GM18867 (cell line): ENCODE data around the gene PRRX2.

Experiments used
- ATAC-seq: cut with Tn5 transposase; IDR thresholded peaks from one replicate; pipeline ENCODE4 v1.9.1; 2021; ENCODE audit warnings: mild to moderate bottlenecking, moderate library complexity; ENCODE audit not compliant: unreplicated experiment

Gene PRRX2

DNA sequence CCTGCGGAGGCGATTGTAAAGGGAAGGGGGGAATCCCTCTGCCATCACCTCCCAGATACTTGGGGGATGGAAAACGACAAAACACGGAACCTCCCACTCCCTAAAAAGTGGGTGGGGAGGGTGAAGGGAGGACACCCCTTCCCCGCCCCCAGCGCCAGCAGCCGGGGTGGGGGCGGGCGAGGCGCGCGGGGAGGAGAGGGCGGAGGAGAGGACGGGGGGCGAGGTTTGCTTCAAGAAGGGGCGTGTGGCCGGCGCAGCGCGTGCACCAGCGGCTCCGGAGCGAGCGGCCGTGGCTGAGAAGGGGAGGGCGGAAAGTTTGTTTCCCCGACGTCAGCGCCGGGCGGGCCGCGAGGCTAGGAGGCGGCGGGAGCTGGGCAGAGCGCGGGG, at the start of gene PRRX2:
Gene PRRX2, plus strand, starts transcription at position 259 of the 387 bp plus-strand sequence. CDS start 221 bp downstream, outside the sequence.
- no peak for ATAC-seq

GRCh38 chr9:129617167-129617566, 48.3 kb upstream of the PRRX2 start:
- ATAC-seq = no peak

GRCh38 chr9:129619787-129620668, 45.4 kb upstream of the PRRX2 start:
- no peak for ATAC-seq

DNA sequence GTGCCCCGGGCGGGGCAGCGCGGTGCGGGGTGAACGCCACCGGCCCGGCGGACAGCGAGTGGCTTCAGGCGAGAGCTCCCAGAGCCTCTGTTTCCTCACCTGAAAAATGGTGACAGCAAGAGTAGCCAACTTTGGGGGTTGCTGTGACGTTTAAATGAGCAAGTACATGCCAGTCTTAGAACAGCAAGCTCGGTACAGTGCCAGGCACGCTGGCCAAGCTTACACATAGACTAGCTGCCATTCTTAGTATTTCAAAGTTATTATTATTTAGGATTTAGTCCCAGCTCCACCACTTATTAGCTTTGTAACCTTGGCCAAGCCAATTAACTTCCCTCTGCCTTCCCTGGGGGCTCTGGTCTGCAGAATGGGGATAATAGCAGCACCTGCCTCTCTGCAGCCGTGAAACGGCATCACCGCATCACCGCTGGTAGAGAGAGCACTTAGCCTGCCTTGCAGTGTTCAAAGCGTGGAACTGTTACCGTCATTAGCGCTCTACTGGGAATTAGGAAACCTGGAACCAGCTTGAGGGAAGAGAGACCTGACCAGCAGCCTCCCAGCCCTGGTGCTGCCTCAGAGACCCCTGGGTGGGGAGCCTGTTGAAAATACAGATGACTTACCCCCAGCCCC, 44.7 kb upstream of the PRRX2 start, which contains the start of gene C9orf50:
Gene C9orf50, minus strand, starts transcription at position 433 of the 627 bp plus-strand sequence. CDS start 527 bp downstream, outside the sequence.
- no peak for ATAC-seq

- no peak for ATAC-seq
These were observed 42.1 kb upstream of the PRRX2 start for GRCh38 chr9:129623331-129623730.

- no peak for ATAC-seq
These were observed 41.2 kb upstream of the PRRX2 start for GRCh38 chr9:129624168-129624759.

DNA sequence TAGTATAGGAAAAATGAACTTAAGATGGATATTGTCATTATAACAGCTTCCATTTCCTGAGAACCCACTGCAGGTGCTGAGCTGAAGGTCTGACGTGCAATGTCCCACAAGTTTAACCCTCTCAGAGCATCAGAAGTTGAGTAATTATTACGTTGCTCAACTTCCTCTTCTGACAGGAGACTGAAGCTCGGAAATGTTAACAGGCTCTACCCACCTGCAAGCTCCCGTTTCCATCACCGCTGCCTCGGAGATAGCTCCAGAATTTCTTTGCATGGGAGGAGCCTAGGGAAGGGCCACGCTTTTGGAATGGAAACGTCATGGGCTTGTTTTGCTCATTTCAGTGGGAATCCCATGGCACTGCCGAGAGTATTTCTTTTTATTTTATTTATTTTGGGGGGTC, 40.5 kb upstream of the PRRX2 start:
- ATAC-seq = no peak

DNA sequence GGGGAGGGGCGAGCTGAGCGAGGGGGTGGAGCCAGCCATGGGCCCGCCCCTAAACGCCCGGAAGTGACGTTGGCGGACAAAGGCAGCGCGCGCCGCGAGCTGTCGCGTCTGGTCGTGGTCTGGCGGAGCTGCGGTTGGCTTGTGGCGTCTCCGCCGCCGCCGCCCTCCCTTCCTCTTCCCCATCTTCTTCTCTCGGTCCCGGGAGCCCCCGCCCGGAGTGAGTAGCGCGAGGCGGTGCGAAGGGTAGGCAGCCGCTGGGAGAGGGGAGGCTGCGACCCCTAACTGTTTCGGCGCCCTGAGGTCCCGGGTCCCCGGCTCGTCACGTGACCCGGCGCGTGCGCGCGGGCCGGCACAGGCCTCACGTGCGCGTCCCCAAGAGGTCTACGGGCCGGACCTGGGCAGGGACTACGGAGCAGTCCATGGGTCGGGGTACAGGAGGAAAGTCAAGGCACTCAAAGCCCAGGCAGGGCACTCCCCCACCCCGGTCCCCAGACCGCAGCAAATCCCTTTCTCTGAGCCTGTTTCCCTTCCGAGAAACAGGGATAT, 39.3 kb upstream of the PRRX2 start, which contains the start of gene NTMT1:
Gene NTMT1, plus strand, starts transcription at position 85 of the 546 bp plus-strand sequence. CDS start 6,541 bp downstream, outside the sequence.
- ATAC-seq = peak; percentile 77

GRCh38 chr9:129626625-129627284, 38.7 kb upstream of the PRRX2 start:
- no peak for ATAC-seq

- ATAC-seq = no peak
These were observed 37.6 kb upstream of the PRRX2 start for GRCh38 chr9:129627556-129628440.

DNA sequence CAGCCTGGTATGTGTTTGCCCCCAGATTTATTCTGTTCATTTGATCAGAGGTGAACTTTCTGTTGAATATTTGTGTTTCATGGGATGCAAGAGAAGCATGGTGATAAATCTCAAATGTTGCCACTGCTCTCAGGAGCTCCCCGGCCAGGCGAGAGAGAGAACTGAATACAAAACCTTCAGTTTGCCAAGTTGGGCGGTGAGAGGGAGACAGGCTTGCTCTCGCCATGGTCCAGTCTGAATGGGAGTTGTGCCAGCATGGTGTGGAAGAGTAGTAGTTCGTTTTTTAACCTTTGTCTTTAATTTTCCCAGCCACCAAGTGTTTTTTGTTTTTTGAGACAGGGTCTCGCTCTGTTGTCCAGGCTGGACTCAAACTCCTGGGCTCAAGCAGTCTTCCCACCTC, 36.7 kb upstream of the PRRX2 start:
- no peak for ATAC-seq

- ATAC-seq = no peak
These were observed 36.1 kb upstream of the PRRX2 start for GRCh38 chr9:129629251-129629820.

DNA sequence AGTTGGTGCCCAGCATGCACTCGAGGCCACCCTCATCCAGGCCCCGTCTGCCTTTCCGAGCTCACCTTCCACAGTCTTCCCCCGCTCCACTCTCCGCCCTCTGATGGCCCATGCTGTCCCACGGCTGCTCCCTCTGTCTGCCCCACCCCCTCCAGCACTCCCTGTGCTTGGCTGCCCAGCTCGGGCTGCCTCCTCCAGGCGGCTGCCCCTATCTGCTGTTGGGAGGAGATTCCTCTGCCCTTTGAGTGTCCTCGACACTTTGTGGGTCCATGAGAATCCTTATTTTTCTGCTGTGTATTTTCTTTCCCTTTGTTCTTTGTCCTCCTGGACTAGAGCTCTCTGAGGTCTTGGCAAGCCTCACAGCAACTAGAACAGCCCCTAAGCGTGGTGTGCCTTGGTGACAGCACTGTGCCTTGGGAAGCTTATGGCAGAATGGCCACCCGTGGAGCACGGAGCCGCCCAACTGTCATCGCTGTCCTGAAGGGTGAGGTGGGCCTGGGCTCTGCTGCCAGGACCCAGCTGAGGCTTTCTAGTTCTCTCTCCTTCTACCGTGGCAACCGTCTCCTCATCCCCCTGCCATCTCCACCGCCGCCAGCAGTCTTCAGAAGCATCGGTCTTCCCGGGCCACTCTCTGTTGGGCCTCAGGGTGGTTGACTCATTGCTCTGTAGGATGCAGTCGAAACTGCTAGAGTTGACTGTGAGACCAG, 34.3 kb upstream of the PRRX2 start:
- no peak for ATAC-seq

DNA sequence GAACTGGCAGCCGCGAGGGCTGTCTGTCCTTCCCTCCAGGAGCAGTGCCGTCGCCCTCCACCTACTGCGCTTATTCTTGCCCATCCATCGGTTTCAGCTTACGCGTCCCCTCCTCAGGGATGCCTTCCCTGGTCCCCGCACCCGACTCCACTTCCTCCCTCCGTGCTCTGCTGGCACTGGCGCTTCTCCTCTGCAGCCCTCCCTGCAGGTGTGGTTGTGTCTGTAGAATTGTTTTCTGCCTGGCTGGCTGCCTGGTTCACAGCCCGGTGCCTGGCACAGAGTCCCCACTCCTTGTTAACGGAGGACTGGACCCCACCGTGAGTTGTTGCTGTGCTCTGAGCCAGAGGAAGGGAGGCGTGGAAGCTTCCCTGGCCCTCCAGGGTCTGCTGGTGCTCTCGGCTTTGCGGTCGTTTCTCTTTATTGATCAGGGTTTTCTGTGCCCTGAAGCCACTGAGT, 33.7 kb upstream of the PRRX2 start:
- ATAC-seq = no peak

- ATAC-seq = no peak
These were observed 33.0 kb upstream of the PRRX2 start for GRCh38 chr9:129632460-129632859.

- no peak for ATAC-seq
These were observed 32.2 kb upstream of the PRRX2 start for GRCh38 chr9:129633207-129633606.

GRCh38 chr9:129633848-129634247, 31.6 kb upstream of the PRRX2 start:
- ATAC-seq = no peak
